Esophagus muscularis mucosa (tissue), 3 donors: ENCODE data around the gene P2RY6.

Source experiments
- POLR2A ChIP-seq: fragments of 450-650 bp; IDR thresholded peaks from one replicate; pipeline ENCODE4 v1.6.1; 2017; ENCODE audit warnings: antibody characterized with exemption, moderate library complexity, mild to moderate bottlenecking, low read depth
- TF ChIP-seq, protein P1 (sequence below), 3 experiments: fragments of 200-600 bp in 2 of 3; fragments of 450-650 bp in 1 of 3; sonication (generic) in 2 of 3; IDR thresholded peaks; one replicate each; pipeline ENCODE4 v1.5.1; 2017 to 2019; ENCODE audit warnings: antibody characterized with exemption in 3 of 3, mild to moderate bottlenecking in 2 of 3, moderate library complexity in 1 of 3

GRCh38 chr11:73295241-73295995 is 23.3 kb downstream of the P2RY6 start:
- TF ChIP-seq, protein P1, sequence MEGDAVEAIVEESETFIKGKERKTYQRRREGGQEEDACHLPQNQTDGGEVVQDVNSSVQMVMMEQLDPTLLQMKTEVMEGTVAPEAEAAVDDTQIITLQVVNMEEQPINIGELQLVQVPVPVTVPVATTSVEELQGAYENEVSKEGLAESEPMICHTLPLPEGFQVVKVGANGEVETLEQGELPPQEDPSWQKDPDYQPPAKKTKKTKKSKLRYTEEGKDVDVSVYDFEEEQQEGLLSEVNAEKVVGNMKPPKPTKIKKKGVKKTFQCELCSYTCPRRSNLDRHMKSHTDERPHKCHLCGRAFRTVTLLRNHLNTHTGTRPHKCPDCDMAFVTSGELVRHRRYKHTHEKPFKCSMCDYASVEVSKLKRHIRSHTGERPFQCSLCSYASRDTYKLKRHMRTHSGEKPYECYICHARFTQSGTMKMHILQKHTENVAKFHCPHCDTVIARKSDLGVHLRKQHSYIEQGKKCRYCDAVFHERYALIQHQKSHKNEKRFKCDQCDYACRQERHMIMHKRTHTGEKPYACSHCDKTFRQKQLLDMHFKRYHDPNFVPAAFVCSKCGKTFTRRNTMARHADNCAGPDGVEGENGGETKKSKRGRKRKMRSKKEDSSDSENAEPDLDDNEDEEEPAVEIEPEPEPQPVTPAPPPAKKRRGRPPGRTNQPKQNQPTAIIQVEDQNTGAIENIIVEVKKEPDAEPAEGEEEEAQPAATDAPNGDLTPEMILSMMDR (IDR thresholded peaks at IDR 0.05), result peak; percentile 81 to 90 (median 85)
- TF ChIP-seq POLR2A, result no peak
